GM21825 (cell line): Measurements from ENCODE around the gene ERCC1.

Experiments used
- ATAC-seq: cut with Tn5 transposase; IDR thresholded peaks from one replicate; pipeline ENCODE4 v1.9.1; 2021; ENCODE audit warnings: mild to moderate bottlenecking, moderate library complexity; ENCODE audit not compliant: unreplicated experiment

ERCC1 gene

GRCh38 chr19:45406226-45407090 is 17.3 kb downstream of the ERCC1 start, which contains the start of gene POLR1G:
Gene POLR1G (plus strand): TSS chr19:45406644. CDS start chr19:45406697, 53 bp downstream.
- ATAC-seq: peak; percentile 48

- peak; percentile 48 for ATAC-seq
Observed at GRCh38 chr19:45405435-45406225, 18.1 kb downstream of the ERCC1 start.

- peak; percentile 20 for ATAC-seq
Observed at GRCh38 chr19:45404557-45405434, 18.9 kb downstream of the ERCC1 start, which contains the start of gene PPP1R13L. Gene PPP1R13L (minus strand): TSS chr19:45405069. CDS start chr19:45398318, 6,751 bp downstream.

GRCh38 chr19:45403781-45404556 is 19.7 kb downstream of the ERCC1 start:
- ATAC-seq: no peak

GRCh38 chr19:45403272-45403671 is 20.4 kb downstream of the ERCC1 start:
- no peak for ATAC-seq

- ATAC-seq: no peak
Observed at GRCh38 chr19:45402298-45403061, 21.2 kb downstream of the ERCC1 start.

- ATAC-seq: no peak
Observed at GRCh38 chr19:45401815-45402214, 21.9 kb downstream of the ERCC1 start.

- no peak for ATAC-seq
Observed at GRCh38 chr19:45400192-45400591, 23.5 kb downstream of the ERCC1 start.

GRCh38 chr19:45395821-45396617 is 27.7 kb downstream of the ERCC1 start:
- ATAC-seq: no peak

GRCh38 chr19:45391871-45392665 is 31.6 kb downstream of the ERCC1 start:
- no peak for ATAC-seq

GRCh38 chr19:45391346-45391745 is 32.4 kb downstream of the ERCC1 start:
- no peak for ATAC-seq

GRCh38 chr19:45385392-45386221 is 38.1 kb downstream of the ERCC1 start:
- no peak for ATAC-seq

- ATAC-seq: no peak
Observed at GRCh38 chr19:45382426-45382825, 41.3 kb downstream of the ERCC1 start.

- no peak for ATAC-seq
Observed at GRCh38 chr19:45380107-45380506, 43.6 kb downstream of the ERCC1 start.

- ATAC-seq: no peak
Observed at GRCh38 chr19:45376045-45376724, 47.5 kb downstream of the ERCC1 start.
